Vagina (tissue), 2 donors: ENCODE data around the gene NRXN3. TPM values are rescaled to one million over a fixed set of nuclear protein-coding genes. Genes with fewer than 3 reads are reported as not detected.

Experiments
- DNase-seq, 2 donors: peaks; one replicate each; pipeline ENCODE4 v3.0.0-alpha.2; 2017; ENCODE audit errors: extremely low spot score in 2 of 2
- H3K27ac ChIP-seq: fragments of 200-600 bp; sonication (generic); one replicate; pipeline ENCODE4 v1.5.1; 2019
- H3K27me3 ChIP-seq: fragments of 200-600 bp; sonication (generic); one replicate; pipeline ENCODE4 v1.5.1; 2019
- H3K36me3 ChIP-seq, 2 donors: fragments of 200-600 bp; sonication (generic); one replicate each; pipeline ENCODE4 v1.5.1; 2017 to 2019
- H3K4me1 ChIP-seq: fragments of 200-600 bp; sonication (generic); one replicate; pipeline ENCODE4 v1.5.1; 2019
- H3K4me3 ChIP-seq, 2 donors: fragments of 200-600 bp; sonication (generic); 1 replicate in 1 of 2; 2 replicates in 1 of 2; pipeline ENCODE4 v1.5.1; 2016 to 2019
- H3K9me3 ChIP-seq: fragments of 200-600 bp; sonication (generic); one replicate; pipeline ENCODE4 v1.5.1; 2019
- CTCF ChIP-seq, 3 experiments: fragments of 450-650 bp in 2 of 3; fragments of 200-600 bp in 1 of 3; sonication (generic) in 1 of 3; IDR thresholded peaks; one replicate each; pipeline ENCODE4 v1.5.1; 2017 to 2019; ENCODE audit warnings: antibody characterized with exemption in 3 of 3, mild to moderate bottlenecking in 2 of 3, moderate library complexity in 2 of 3
- POLR2A ChIP-seq, 2 donors: fragments of 450-650 bp; IDR thresholded peaks; one replicate each; pipeline ENCODE4 v1.6.1; 2017; ENCODE audit warnings: antibody characterized with exemption in 2 of 2, mild to moderate bottlenecking in 2 of 2, moderate library complexity in 2 of 2
- POLR2AphosphoS5 ChIP-seq, 2 donors: sonication (generic); formaldehyde crosslinking; IDR thresholded peaks; one replicate each; pipeline ENCODE4 v1.9.0; 2017; ENCODE audit warnings: antibody characterized with exemption in 2 of 2, mild to moderate bottlenecking in 2 of 2, low read depth in 1 of 2; ENCODE audit not compliant: insufficient read depth in 1 of 2
- intact Hi-C: fragments of 100-400 bp; cut with DNase I; formaldehyde crosslinking; loops from one replicate; pipeline ENCODE4 v1.15.1; 2023
- total RNA-seq: library from RNA; depleted of rRNA; stranded (reverse); fragments of >200 nt; gene quantifications from one replicate; pipeline ENCODE4 v1.2.3, GENCODE V29; 2016

The NRXN3 gene
- total RNA-seq, 1 donor from 2014 or later, result 4.7 TPM

- DNase-seq, result no peak
- H3K9me3 ChIP-seq, result no peaks in the 10 kb centered on the region
- no peaks in the 10 kb centered on the region for H3K36me3 ChIP-seq
- no peak overlapping the region for H3K4me3 ChIP-seq
- H3K27me3 ChIP-seq, result no peaks in the 10 kb centered on the region
- TF ChIP-seq CTCF (IDR thresholded peaks at IDR 0.05) (no peak), POLR2A (IDR thresholded peaks at IDR 0.05) (no peak), POLR2AphosphoS5 (IDR thresholded peaks at IDR 0.05; ENCODE audit: insufficient read depth in 1 of 2, low read depth in 1 of 2) (no peak)
- H3K4me1 ChIP-seq, result no peaks in the 10 kb centered on the region
- intact Hi-C loops, result no loop called here
- H3K27ac ChIP-seq, result no peak overlapping the region
Observed at GRCh38 chr14:79551523-79551922, 1381.3 kb downstream of the NRXN3 start.

GRCh38 chr14:79552778-79553177 is 1382.6 kb downstream of the NRXN3 start:
- Histone ChIP-seq H3K4me3 (no peak overlapping the region), H3K9me3 (no peaks in the 10 kb centered on the region), H3K27ac (no peak overlapping the region), H3K27me3 (no peaks in the 10 kb centered on the region), H3K4me1 (no peaks in the 10 kb centered on the region), H3K36me3 (no peaks in the 10 kb centered on the region)
- TF ChIP-seq CTCF (IDR thresholded peaks at IDR 0.05) (no peak), POLR2AphosphoS5 (IDR thresholded peaks at IDR 0.05; ENCODE audit: insufficient read depth in 1 of 2, low read depth in 1 of 2) (no peak), POLR2A (IDR thresholded peaks at IDR 0.05) (no peak)
- intact Hi-C loops, result no loop called here
- no peak for DNase-seq

- no peaks in the 10 kb centered on the region for H3K36me3 ChIP-seq
- H3K27ac ChIP-seq, result no peak overlapping the region
- intact Hi-C loops, result no loop called here
- no peaks in the 10 kb centered on the region for H3K9me3 ChIP-seq
- TF ChIP-seq POLR2AphosphoS5 (IDR thresholded peaks at IDR 0.05; ENCODE audit: insufficient read depth in 1 of 2, low read depth in 1 of 2), result no peak
- no peak for TF ChIP-seq POLR2A (IDR thresholded peaks at IDR 0.05)
- no peak for TF ChIP-seq CTCF (IDR thresholded peaks at IDR 0.05)
- no peaks in the 10 kb centered on the region for H3K4me1 ChIP-seq
- no peaks in the 10 kb centered on the region for H3K27me3 ChIP-seq
- no peak overlapping the region for H3K4me3 ChIP-seq
- DNase-seq, result no peak
Observed at GRCh38 chr14:79554816-79555215, 1384.6 kb downstream of the NRXN3 start.

- H3K27me3 ChIP-seq, result no peaks in the 10 kb centered on the region
- H3K4me1 ChIP-seq, result no peaks in the 10 kb centered on the region
- no peaks in the 10 kb centered on the region for H3K9me3 ChIP-seq
- no peak for TF ChIP-seq POLR2AphosphoS5 (IDR thresholded peaks at IDR 0.05; ENCODE audit: insufficient read depth in 1 of 2, low read depth in 1 of 2)
- H3K36me3 ChIP-seq, result no peaks in the 10 kb centered on the region
- intact Hi-C loops, result no loop called here
- no peak overlapping the region for H3K4me3 ChIP-seq
- no peak for DNase-seq
- H3K27ac ChIP-seq, result no peak overlapping the region
Observed at GRCh38 chr14:79555429-79555828, 1385.3 kb downstream of the NRXN3 start.

- DNase-seq, result no peak
- Histone ChIP-seq H3K4me3 (no peak overlapping the region), H3K27me3 (no peaks in the 10 kb centered on the region), H3K27ac (no peak overlapping the region), H3K9me3 (no peaks in the 10 kb centered on the region), H3K36me3 (no peaks in the 10 kb centered on the region), H3K4me1 (no peaks in the 10 kb centered on the region)
- TF ChIP-seq POLR2A (IDR thresholded peaks at IDR 0.05) (no peak), POLR2AphosphoS5 (IDR thresholded peaks at IDR 0.05; ENCODE audit: insufficient read depth in 1 of 2, low read depth in 1 of 2) (no peak), CTCF (IDR thresholded peaks at IDR 0.05) (no peak)
- intact Hi-C loops, result no loop called here
Observed at GRCh38 chr14:79557309-79557708, 1387.1 kb downstream of the NRXN3 start.

- no peak overlapping the region for H3K4me3 ChIP-seq
- H3K9me3 ChIP-seq, result no peaks in the 10 kb centered on the region
- H3K27ac ChIP-seq, result no peak overlapping the region
- no peak for DNase-seq
- no peaks in the 10 kb centered on the region for H3K36me3 ChIP-seq
- no peak for TF ChIP-seq POLR2A (IDR thresholded peaks at IDR 0.05)
- no peak for TF ChIP-seq POLR2AphosphoS5 (IDR thresholded peaks at IDR 0.05; ENCODE audit: insufficient read depth in 1 of 2, low read depth in 1 of 2)
- no peak for TF ChIP-seq CTCF (IDR thresholded peaks at IDR 0.05)
- no peaks in the 10 kb centered on the region for H3K4me1 ChIP-seq
- intact Hi-C loops, result no loop called here
- no peaks in the 10 kb centered on the region for H3K27me3 ChIP-seq
Observed at GRCh38 chr14:79562185-79562584, 1392.0 kb downstream of the NRXN3 start.
